ENCODE results near the gene DAAM2.

Gene DAAM2

DNA sequence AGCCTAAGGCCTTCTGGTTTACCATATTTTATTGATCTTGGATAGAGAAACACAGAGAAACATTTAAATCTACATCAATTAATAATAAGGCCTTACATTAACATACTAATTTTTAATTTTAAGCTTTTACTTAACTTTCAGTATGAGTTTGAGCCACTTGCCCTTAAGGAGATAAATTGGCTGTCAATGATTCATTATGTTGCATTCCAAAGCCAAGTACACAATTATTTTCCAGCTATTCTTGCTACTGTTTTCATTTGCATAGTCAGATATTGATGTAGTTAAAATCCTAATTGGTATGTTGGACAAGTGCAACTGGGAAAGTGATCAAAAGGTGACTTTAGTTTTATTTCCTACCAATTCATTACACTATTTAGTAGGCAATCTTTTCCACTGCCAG is 83.9 kb downstream of the DAAM2 start:
- H3K27ac ChIP-seq, result no peak overlapping the region
- TF ChIP-seq, protein P1, sequence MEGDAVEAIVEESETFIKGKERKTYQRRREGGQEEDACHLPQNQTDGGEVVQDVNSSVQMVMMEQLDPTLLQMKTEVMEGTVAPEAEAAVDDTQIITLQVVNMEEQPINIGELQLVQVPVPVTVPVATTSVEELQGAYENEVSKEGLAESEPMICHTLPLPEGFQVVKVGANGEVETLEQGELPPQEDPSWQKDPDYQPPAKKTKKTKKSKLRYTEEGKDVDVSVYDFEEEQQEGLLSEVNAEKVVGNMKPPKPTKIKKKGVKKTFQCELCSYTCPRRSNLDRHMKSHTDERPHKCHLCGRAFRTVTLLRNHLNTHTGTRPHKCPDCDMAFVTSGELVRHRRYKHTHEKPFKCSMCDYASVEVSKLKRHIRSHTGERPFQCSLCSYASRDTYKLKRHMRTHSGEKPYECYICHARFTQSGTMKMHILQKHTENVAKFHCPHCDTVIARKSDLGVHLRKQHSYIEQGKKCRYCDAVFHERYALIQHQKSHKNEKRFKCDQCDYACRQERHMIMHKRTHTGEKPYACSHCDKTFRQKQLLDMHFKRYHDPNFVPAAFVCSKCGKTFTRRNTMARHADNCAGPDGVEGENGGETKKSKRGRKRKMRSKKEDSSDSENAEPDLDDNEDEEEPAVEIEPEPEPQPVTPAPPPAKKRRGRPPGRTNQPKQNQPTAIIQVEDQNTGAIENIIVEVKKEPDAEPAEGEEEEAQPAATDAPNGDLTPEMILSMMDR (conservative IDR thresholded peaks at IDR 0.05), result no peak
- no peak for TF ChIP-seq ZFX (IDR thresholded peaks at IDR 0.05)

DNA sequence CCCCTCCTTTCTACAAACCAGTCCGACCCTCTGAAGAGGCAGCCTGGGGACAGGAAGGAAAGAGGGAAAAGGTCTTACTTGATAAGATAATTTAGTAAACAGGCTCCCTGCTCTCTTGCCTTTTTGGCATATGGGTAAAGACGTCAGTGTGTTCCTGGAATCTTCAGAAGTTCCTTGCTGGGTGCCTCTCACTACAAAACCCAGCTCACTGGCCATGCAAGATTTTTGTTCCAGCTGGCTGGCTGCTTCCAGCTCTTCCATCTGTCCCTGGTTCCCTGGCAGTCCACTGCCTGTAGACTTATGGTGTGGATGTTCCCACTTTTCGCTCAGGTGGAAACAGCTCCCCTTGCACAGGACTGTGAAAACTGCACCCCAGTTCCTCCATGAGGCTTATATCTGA is 84.7 kb downstream of the DAAM2 start:
- TF ChIP-seq ZFX (IDR thresholded peaks at IDR 0.05), result no peak
- TF ChIP-seq, protein P1 (conservative IDR thresholded peaks at IDR 0.05), result no peak
- H3K27ac ChIP-seq, result no peak overlapping the region

DNA sequence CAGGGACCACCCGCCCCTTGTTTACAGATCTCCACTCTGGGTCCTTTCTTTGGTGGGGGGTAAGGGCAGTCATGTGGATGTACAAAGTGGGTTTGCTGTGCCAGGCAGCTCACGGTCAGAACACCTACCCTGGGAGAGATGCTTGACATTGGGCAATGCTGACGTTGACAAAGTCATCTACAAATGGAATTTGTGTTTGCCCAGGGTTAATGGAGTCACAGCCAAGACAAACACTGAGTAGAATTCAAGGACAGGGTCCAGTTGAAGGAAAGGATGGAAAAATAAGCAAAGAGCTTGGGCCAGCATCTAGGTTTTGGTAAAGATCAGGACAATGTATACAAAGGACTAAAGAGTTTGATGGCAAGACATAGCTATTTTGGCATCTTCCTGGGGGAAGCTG is 87.4 kb downstream of the DAAM2 start:
- no peak overlapping the region for H3K27ac ChIP-seq
- TF ChIP-seq, protein P1 (conservative IDR thresholded peaks at IDR 0.05), result no peak
- no peak for TF ChIP-seq ZFX (IDR thresholded peaks at IDR 0.05)

DNA sequence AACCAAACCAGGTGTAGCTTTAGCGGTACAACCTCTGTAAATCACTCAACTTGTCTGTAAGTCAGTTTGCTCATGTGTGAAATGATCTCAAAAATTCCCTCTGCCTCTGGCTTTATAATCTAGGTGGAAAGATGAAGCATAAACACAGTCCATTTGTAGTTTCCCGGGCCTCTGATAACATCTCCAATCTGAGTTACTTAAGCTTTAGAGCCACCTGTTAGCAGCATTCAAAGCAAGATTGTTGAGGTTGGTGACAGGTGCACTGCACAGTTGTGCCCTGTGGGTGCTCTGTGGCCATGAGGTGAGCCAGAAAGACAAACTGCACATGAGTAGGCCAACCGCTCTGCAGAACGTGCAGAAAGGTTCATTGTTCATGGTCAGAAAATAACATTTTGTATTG is 88.4 kb downstream of the DAAM2 start:
- no peak overlapping the region for H3K27ac ChIP-seq
- TF ChIP-seq ZFX (IDR thresholded peaks at IDR 0.05), result no peak
- TF ChIP-seq, protein P1 (conservative IDR thresholded peaks at IDR 0.05), result no peak

DNA sequence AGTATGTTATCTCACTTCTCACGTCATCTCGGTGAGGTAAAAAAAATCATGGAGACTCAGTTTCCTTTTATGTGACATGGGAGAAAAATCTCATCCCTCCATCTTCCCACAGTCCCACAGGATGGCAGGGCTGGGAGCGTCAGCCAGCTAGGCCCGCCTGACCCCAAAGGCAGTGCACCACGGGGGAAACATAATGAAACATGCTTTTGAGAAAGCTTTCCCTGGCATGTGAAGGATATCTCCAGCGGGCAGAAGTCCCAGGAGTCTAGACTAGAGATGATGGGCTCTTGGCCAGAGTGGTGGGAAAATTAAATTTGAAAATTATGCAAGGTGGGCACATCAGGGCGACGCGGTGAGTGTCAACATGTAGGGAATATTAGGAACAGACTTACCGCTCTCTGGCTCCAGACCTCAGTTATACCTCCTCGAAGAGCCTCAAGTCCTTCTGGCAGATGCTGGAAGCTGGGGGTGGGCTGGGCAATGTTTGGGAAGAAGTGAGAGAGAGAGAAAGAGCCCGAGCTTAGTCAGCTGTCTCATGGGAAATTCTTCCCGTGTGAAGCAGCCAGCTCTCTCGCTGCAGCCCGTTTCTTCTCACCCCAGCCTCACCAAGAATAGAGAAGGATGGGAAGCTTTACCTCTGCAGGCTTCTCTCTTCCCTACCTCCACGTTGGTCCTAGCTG is 89.8 kb downstream of the DAAM2 start:
- no peak for TF ChIP-seq ZFX (IDR thresholded peaks at IDR 0.05)
- TF ChIP-seq, protein P1 (conservative IDR thresholded peaks at IDR 0.05), result no peak

DNA sequence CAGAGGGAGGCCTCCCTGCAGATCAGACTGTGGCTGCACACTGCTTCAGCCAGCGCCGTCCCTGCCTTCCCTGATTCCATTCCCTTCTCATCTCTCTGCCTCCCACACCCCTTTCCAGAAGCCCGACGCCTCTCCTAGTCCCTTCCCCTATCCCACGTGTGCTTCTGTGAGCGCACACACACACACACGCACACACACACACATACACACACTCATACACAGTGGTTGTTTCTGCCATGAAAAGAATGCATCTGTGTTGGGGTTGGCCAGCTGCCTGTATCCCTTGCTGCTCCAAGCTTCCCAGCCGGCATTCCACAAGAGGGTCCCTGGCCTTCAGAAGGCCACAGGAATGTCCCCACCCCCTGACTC is 90.3 kb downstream of the DAAM2 start:
- no peak overlapping the region for H3K27ac ChIP-seq
- TF ChIP-seq, protein P1 (conservative IDR thresholded peaks at IDR 0.05), result no peak
- TF ChIP-seq ZFX (IDR thresholded peaks at IDR 0.05), result no peak

More for the DNA sequence above, 89.8 kb downstream of the DAAM2 start:
- H3K27ac ChIP-seq, result no peak overlapping the region

DNA sequence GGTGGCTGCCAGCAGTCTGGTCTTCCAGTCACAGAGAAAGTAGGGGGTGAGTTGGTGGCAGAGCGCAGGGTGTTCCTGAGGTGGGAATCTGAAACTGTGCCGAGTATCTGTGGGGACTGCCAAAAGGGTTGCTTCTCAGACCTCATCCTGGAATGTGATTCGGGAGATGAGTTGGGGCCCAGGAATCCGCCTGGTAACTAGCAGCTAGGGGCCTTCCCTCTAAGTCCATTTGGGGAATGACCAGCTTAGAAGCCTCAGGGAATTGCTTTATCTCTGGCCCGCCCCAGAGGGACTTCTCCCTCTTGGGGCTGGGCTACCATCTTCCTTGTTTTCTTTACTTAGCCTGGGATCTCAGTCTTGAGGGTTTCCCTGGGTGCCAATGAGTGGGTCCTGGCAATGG is 92.5 kb downstream of the DAAM2 start:
- TF ChIP-seq, protein P1 (conservative IDR thresholded peaks at IDR 0.05), result no peak
- no peak for TF ChIP-seq ZFX (IDR thresholded peaks at IDR 0.05)
- no peak overlapping the region for H3K27ac ChIP-seq

Measured in C4-2B (cell line).